HCT116 (cell line): ENCODE results near the gene PM20D1. TPM values are rescaled to one million over a fixed set of nuclear protein-coding genes. Genes with fewer than 3 reads are reported as not detected.
"Not testable (repeated sequence)": the region's sequence is repeated elsewhere in the genome, so short reads cannot be mapped to it uniquely, and the experiment has no call there.

ENCODE experiments used
- ATAC-seq: fragments of 200-7000 bp; cut with Tn5 transposase; 2 replicates; pipeline ENCODE4 v1.9.1; 2020; ENCODE audit warnings: mild to moderate bottlenecking, moderate library complexity
- BruUV-seq: library from RNA; stranded (reverse); fragments of 400-500 nt; replicated peaks from 2 replicates; lab custom pipeline; 2021; lab: Mats Ljungman, UMichigan
- CTCF ChIA-PET: fragments of 300-600 bp; sonication (Branson Sonifier 250); formaldehyde crosslinking; loops from one replicate; lab custom pipeline; 2021; ENCODE audit warnings: antibody characterized with exemption; lab: Charles Lee
- POLR2A ChIA-PET: fragments of 300-600, 350-600 bp; sonication (Branson Sonifier 250); formaldehyde crosslinking; loops from one replicate; lab custom pipeline; 2021; ENCODE audit warnings: antibody characterized with exemption; lab: Charles Lee
- RAD21 ChIA-PET, 2 experiments: fragments of 300-600 bp; sonication (Branson Sonifier 250); formaldehyde crosslinking; loops; one replicate each; lab custom pipeline; 2023; ENCODE audit warnings: low total read pairs in 2 of 2; ENCODE audit not compliant: uncharacterized antibody in 2 of 2, unreplicated experiment in 2 of 2, low non-redundant PET in 1 of 2; lab: Charles Lee
- DNase-seq: peaks from one replicate; pipeline ENCODE4 v3.0.0-alpha.2; 2010; ENCODE audit warnings: low read depth, low spot score
- H2AFZ ChIP-seq: fragments of 200-600 bp; shearing (Covaris generic), sonication (generic); 2 replicates; pipeline ENCODE4 v1.6.1; 2017; ENCODE audit warnings: low read depth, mixed run types, mixed read lengths, antibody characterized with exemption, low read length; ENCODE audit not compliant: poor library complexity, severe bottlenecking
- H3K27ac ChIP-seq: 2 replicates; pipeline ENCODE4 v1.5.1; 2012; ENCODE audit warnings: low read depth, low read length
- H3K27me3 ChIP-seq: fragments of 200-600 bp; sonication (generic); 2 replicates; pipeline ENCODE4 v1.6.1; 2016; ENCODE audit warnings: mixed run types, low read length, mixed read lengths; ENCODE audit not compliant: insufficient read depth
- H3K36me3 ChIP-seq, 2 experiments: fragments of 200-500 bp in 1 of 2; fragments of 200-600 bp in 1 of 2; sonication (Bioruptor generic) in 1 of 2; sonication (generic) in 1 of 2; 2 replicates each; pipeline versions ENCODE4 v1.5.1 to v1.6.1; 2014 to 2016; ENCODE audit warnings: low read length in 2 of 2, inconsistent platforms in 1 of 2, mixed read lengths in 1 of 2, mixed run types in 1 of 2; ENCODE audit not compliant: insufficient read depth in 2 of 2, control insufficient read depth in 1 of 2
- H3K4me1 ChIP-seq, 2 experiments: fragments of 200-600 bp in 1 of 2; sonication (generic) in 1 of 2; 2 replicates each; pipeline versions ENCODE4 v1.5.1 to v1.6.1; 2012 to 2017; ENCODE audit warnings: low read length in 2 of 2, inconsistent platforms in 1 of 2, mild to moderate bottlenecking in 1 of 2, mixed read lengths in 1 of 2, mixed run types in 1 of 2, moderate library complexity in 1 of 2; ENCODE audit not compliant: insufficient read depth in 2 of 2, control insufficient read depth in 1 of 2
- H3K4me2 ChIP-seq: fragments of 200-600 bp; sonication (generic); 2 replicates; pipeline ENCODE4 v1.6.1; 2017; ENCODE audit warnings: mixed run types, low read length, mixed read lengths
- H3K4me3 ChIP-seq, 2 experiments: fragments of 200-600 bp in 1 of 2; sonication (generic) in 1 of 2; replicated peaks in 1 of 2; 2 replicates each; pipeline ENCODE4 v1.5.1; 2011 to 2016; ENCODE audit warnings: low read length in 2 of 2, control low read depth in 1 of 2, low read depth in 1 of 2, mild to moderate bottlenecking in 1 of 2, mixed read lengths in 1 of 2, mixed run types in 1 of 2
- H3K79me2 ChIP-seq: fragments of 200-600 bp; sonication (generic); 2 replicates; pipeline ENCODE4 v1.6.1; 2017; ENCODE audit warnings: mild to moderate bottlenecking, mixed run types, low read length, moderate library complexity, mixed read lengths; ENCODE audit not compliant: insufficient read depth
- H3K9ac ChIP-seq: fragments of 200-600 bp; sonication (generic); 2 replicates; pipeline ENCODE4 v1.6.1; 2016; ENCODE audit warnings: low read length, mixed read lengths
- H3K9me2 ChIP-seq: fragments of 200-600 bp; sonication (generic), shearing (Covaris generic); 2 replicates; pipeline ENCODE4 v1.6.1; 2017; ENCODE audit warnings: mixed run types, mild to moderate bottlenecking, moderate library complexity; ENCODE audit not compliant: insufficient read depth
- H3K9me3 ChIP-seq, 2 experiments: fragments of 200-500 bp in 1 of 2; fragments of 200-600 bp in 1 of 2; sonication (Bioruptor generic) in 1 of 2; sonication (generic) in 1 of 2; 2 replicates each; pipeline ENCODE4 v1.6.1; 2014 to 2017; ENCODE audit warnings: low read length in 2 of 2, mixed read lengths in 2 of 2, inconsistent platforms in 1 of 2, low read depth in 1 of 2, mild to moderate bottlenecking in 1 of 2, mixed run types in 1 of 2, moderate library complexity in 1 of 2; ENCODE audit not compliant: control insufficient read depth in 1 of 2, insufficient read depth in 1 of 2
- H4K20me1 ChIP-seq: fragments of 200-600 bp; sonication (generic), shearing (Covaris generic); 2 replicates; pipeline ENCODE4 v1.6.1; 2017; ENCODE audit warnings: mixed run types, mild to moderate bottlenecking, moderate library complexity; ENCODE audit not compliant: insufficient read depth
- FOSL1 ChIP-seq: IDR thresholded peaks from 2 replicates; pipeline ENCODE4 v1.6.1; 2012; ENCODE audit warnings: low read depth
- JUND ChIP-seq: IDR thresholded peaks from 2 replicates; pipeline ENCODE4 v1.6.1; 2012
- intact Hi-C: fragments of 100-400 bp; cut with micrococcal nuclease; formaldehyde crosslinking; loops from 2 replicates; pipeline ENCODE4 v1.10.0; 2022
- total RNA-seq: library from RNA; stranded (reverse); gene quantifications from one replicate; pipeline ENCODE4 v1.2.1, GENCODE V29; 2021; ENCODE audit not compliant: unreplicated experiment

PM20D1 gene
- total RNA-seq, 1 experiment from 2014 or later: not detected

- H3K79me2 ChIP-seq, ATAC-seq, H3K9me2 ChIP-seq, H4K20me1 ChIP-seq, H3K27ac ChIP-seq, H3K36me3 ChIP-seq, DNase-seq, RAD21 ChIA-PET, H3K4me2 ChIP-seq, H2AFZ ChIP-seq, POLR2A ChIA-PET, H3K27me3 ChIP-seq, intact Hi-C loops, H3K9ac ChIP-seq, BruUV-seq, H3K9me3 ChIP-seq, H3K4me3 ChIP-seq: not testable (repeated sequence)
- CTCF ChIA-PET: interaction anchor here (1.2 kb wide), 1 partner anchor 27 kb away, joined by 3 read pairs; no protein-coding TSS in a partner anchor
- peaks cover 0 to 19% of the 10 kb centered on the region in 2 experiments; a peak in 2 of 4 replicates for H3K4me1 ChIP-seq
These were observed 41.5 kb upstream of the PM20D1 start for GRCh38 chr1:205891481-205891880.

GRCh38 chr1:205890631-205891030 is 40.7 kb upstream of the PM20D1 start:
- CTCF ChIA-PET, ATAC-seq, H3K9me3 ChIP-seq, BruUV-seq, H3K79me2 ChIP-seq, H3K4me3 ChIP-seq, intact Hi-C loops, DNase-seq, H3K36me3 ChIP-seq, POLR2A ChIA-PET, RAD21 ChIA-PET, H3K9ac ChIP-seq, H3K4me2 ChIP-seq, H2AFZ ChIP-seq, H4K20me1 ChIP-seq, H3K27ac ChIP-seq, H3K27me3 ChIP-seq, H3K9me2 ChIP-seq: not testable (repeated sequence)
- H3K4me1 ChIP-seq: peaks cover 0 to 19% of the 10 kb centered on the region in 2 experiments; a peak in 2 of 4 replicates

- H3K9ac ChIP-seq, H2AFZ ChIP-seq, H3K27ac ChIP-seq, H3K27me3 ChIP-seq, H3K9me3 ChIP-seq, CTCF ChIA-PET, RAD21 ChIA-PET, H3K36me3 ChIP-seq: not testable (repeated sequence)
- peak overlapping the region; percentile 47 for H3K4me2 ChIP-seq
- TF ChIP-seq FOSL1 (peak; percentile 57), JUND (0 out of 2 replicates have a peak, but pooled peaks have one; percentile 25)
- TF ChIP-seq, all 23 proteins: peak for 2; not testable (repeated sequence) for 21
- H3K79me2 ChIP-seq, intact Hi-C loops, POLR2A ChIA-PET, H3K9me2 ChIP-seq, H4K20me1 ChIP-seq, BruUV-seq: not testable (repeated sequence)
- DNase-seq: peak; percentile 12
- peaks cover 0 to 19% of the 10 kb centered on the region in 2 experiments; a peak in 2 of 4 replicates for H3K4me1 ChIP-seq
- peak; percentile 94 for ATAC-seq
- peak overlapping the region in 1 of 2 experiments; percentile 27; a peak in 1 of 4 replicates for H3K4me3 ChIP-seq
These were observed 39.8 kb upstream of the PM20D1 start for GRCh38 chr1:205889706-205890105.

GRCh38 chr1:205889006-205889405 is 39.1 kb upstream of the PM20D1 start:
- POLR2A ChIA-PET, CTCF ChIA-PET, H3K27ac ChIP-seq: not testable (repeated sequence)

More at GRCh38 chr1:205889006-205889405, 39.1 kb upstream of the PM20D1 start:
- H3K27me3 ChIP-seq, intact Hi-C loops, H3K9ac ChIP-seq, H2AFZ ChIP-seq, H3K36me3 ChIP-seq, H3K79me2 ChIP-seq, ATAC-seq, DNase-seq, RAD21 ChIA-PET, H4K20me1 ChIP-seq, H3K4me3 ChIP-seq, H3K9me2 ChIP-seq, H3K9me3 ChIP-seq, BruUV-seq: not testable (repeated sequence)
- peak overlapping the region; percentile 47 for H3K4me2 ChIP-seq
- peaks cover 0 to 19% of the 10 kb centered on the region in 2 experiments; a peak in 2 of 4 replicates for H3K4me1 ChIP-seq
